Measurements from ENCODE around the gene NDUFS5. TPM values are rescaled to one million over a fixed set of nuclear protein-coding genes. Genes with fewer than 3 reads are reported as not detected.
"Not testable (repeated sequence)": the region's sequence is repeated elsewhere in the genome, so short reads cannot be mapped to it uniquely, and the experiment has no call there.

The NDUFS5 gene
- total RNA-seq, 1 experiment from 2014 or later: 176 TPM

DNA sequence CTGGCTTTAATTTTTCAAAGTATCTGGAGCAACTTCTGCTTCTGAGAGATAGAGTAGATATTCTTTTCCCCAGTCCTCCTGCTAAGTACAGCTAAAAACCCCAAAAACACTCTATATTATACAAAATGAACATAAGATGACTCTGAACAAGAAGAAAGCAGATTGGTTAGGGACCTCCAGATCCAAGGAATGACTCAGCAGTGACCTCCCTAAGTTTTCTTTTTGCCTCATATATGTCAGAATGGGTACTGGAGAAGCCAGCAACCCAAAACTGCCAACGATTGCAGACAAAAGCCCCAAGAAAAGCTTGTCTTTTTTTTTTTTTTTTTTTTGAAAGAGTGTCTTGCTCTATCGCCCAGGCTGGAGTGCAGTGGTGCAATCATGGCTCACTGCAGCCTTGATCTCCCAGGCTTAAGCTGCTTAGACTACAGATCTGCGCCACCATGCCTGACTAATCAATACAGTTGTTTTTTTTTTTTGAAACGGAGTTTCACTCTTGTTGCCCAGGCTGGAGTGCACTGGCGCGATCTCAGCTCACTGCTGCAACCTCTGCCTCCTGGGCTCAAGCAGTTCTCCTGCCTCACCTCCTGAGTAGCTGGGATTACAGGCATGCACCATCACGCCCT lies 22.7 kb downstream of the NDUFS5 start:
- no peaks in the 10 kb centered on the region for H3K36me3 ChIP-seq (ENCODE audit: control insufficient read depth, insufficient read depth, low read length)
- H3K9me3 ChIP-seq: no peaks in the 10 kb centered on the region
- no peak overlapping the region for H3K4me3 ChIP-seq (ENCODE audit: low read depth, low read length)
- H3K4me1 Mint-ChIP-seq (ENCODE audit: low read depth, unreplicated experiment): no peaks in the 10 kb centered on the region
- no peaks in the 10 kb centered on the region for H3K27me3 ChIP-seq (replicated peaks; ENCODE audit: control insufficient read depth, insufficient read depth, low read length)
- H3K36me3 Mint-ChIP-seq (ENCODE audit: insufficient read depth, unreplicated experiment): peaks cover 6% of the 10 kb centered on the region
- no TSS peak for BruUV-seq (replicated peaks)
- no peaks in the 10 kb centered on the region for H3K27me3 Mint-ChIP-seq (ENCODE audit: insufficient read depth, unreplicated experiment)
- H3K4me1 ChIP-seq: no peaks in the 10 kb centered on the region
- no peak overlapping the region for H3K27ac Mint-ChIP-seq (ENCODE audit: unreplicated experiment)
- CTCF ChIA-PET: no interaction called here
- H3K9me3 Mint-ChIP-seq (ENCODE audit: unreplicated experiment): no peaks in the 10 kb centered on the region
- DNase-seq: no peak
- TF ChIP-seq, protein P1, sequence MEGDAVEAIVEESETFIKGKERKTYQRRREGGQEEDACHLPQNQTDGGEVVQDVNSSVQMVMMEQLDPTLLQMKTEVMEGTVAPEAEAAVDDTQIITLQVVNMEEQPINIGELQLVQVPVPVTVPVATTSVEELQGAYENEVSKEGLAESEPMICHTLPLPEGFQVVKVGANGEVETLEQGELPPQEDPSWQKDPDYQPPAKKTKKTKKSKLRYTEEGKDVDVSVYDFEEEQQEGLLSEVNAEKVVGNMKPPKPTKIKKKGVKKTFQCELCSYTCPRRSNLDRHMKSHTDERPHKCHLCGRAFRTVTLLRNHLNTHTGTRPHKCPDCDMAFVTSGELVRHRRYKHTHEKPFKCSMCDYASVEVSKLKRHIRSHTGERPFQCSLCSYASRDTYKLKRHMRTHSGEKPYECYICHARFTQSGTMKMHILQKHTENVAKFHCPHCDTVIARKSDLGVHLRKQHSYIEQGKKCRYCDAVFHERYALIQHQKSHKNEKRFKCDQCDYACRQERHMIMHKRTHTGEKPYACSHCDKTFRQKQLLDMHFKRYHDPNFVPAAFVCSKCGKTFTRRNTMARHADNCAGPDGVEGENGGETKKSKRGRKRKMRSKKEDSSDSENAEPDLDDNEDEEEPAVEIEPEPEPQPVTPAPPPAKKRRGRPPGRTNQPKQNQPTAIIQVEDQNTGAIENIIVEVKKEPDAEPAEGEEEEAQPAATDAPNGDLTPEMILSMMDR (IDR thresholded peaks at IDR 0.05; ENCODE audit: insufficient read depth in 1 of 2, low read depth in 1 of 2, low read length in 1 of 2, severe bottlenecking in 1 of 2, unreplicated experiment in 1 of 2): no peak
- intact Hi-C loops (cut with micrococcal nuclease; ENCODE audit: unreplicated experiment): no loop called here
- POLR2A ChIA-PET: no interaction called here
- no peak overlapping the region for H3K4me3 Mint-ChIP-seq (ENCODE audit: unreplicated experiment)

DNA sequence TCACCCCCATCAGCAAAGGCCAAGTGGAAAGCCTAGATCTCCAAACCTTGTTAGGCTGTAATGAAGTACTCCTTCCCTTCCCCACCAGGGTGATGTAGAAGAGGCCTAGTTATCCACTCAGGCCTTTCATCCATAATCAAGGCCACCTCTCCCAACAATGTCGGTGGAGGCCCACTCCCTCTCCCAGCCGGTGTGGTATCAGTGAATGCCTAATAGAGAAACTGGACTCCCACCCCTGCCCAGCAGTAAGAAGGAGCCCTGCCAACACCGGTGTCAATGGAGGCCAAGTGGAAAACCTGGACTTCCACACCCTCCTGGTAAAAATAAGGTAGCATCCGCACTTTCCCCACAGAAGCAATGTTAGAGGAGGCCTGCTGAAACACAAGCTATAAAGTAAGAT lies 23.9 kb downstream of the NDUFS5 start:
- TF ChIP-seq, protein P1 (IDR thresholded peaks at IDR 0.05; ENCODE audit: insufficient read depth in 1 of 2, low read depth in 1 of 2, low read length in 1 of 2, severe bottlenecking in 1 of 2, unreplicated experiment in 1 of 2): no peak
- Mint-ChIP-seq H3K4me3 (ENCODE audit: unreplicated experiment) (no peak overlapping the region), H3K27me3 (ENCODE audit: insufficient read depth, unreplicated experiment) (no peaks in the 10 kb centered on the region), H3K36me3 (ENCODE audit: insufficient read depth, unreplicated experiment) (peaks cover 6% of the 10 kb centered on the region), H3K4me1 (ENCODE audit: low read depth, unreplicated experiment) (no peaks in the 10 kb centered on the region), H3K9me3 (ENCODE audit: unreplicated experiment) (no peaks in the 10 kb centered on the region), H3K27ac (ENCODE audit: unreplicated experiment) (no peak overlapping the region)
- ChIA-PET CTCF (no interaction called here), POLR2A (no interaction called here)
- DNase-seq: no peak
- intact Hi-C loops (cut with micrococcal nuclease; ENCODE audit: unreplicated experiment): no loop called here
- no peak overlapping the region for H3K4me3 ChIP-seq (ENCODE audit: low read depth, low read length)
- H3K9me3 ChIP-seq: no peaks in the 10 kb centered on the region
- no peaks in the 10 kb centered on the region for H3K36me3 ChIP-seq (ENCODE audit: control insufficient read depth, insufficient read depth, low read length)
- H3K4me1 ChIP-seq: no peaks in the 10 kb centered on the region
- no TSS peak for BruUV-seq (replicated peaks)
- no peaks in the 10 kb centered on the region for H3K27me3 ChIP-seq (replicated peaks; ENCODE audit: control insufficient read depth, insufficient read depth, low read length)

DNA sequence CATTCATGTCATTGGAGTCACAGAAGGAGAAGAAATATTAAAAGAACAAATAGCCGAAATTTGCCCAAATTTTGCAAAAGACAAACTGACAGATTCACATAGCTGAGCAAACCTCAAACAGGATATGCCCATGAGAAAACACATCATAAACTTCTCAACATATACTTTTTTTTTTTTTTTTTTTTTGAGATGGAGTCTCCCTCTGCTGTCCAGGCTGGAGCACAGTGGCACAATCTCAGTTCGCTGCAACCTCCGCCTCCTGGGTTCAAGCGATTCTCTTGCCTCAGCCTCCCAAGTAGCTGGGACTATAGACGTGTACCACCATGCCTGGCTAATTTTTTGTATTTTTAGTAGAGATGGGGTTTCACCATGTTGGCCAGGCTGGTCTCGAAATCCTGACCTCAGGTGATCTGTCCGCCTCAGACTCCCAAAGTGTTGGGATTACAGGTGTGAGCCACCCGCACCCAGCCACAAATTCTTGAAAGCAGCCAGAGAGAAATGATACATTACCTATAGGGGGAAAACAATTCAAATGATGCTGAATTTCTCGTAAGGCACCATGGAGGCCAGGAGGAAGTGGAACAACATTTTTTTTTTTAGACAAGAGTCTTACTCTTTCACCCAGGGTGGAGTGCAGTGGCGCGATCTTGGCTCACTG lies 25.2 kb downstream of the NDUFS5 start:
- H3K36me3 ChIP-seq (ENCODE audit: control insufficient read depth, insufficient read depth, low read length); H3K4me3 Mint-ChIP-seq (ENCODE audit: unreplicated experiment); H3K9me3 ChIP-seq; H3K9me3 Mint-ChIP-seq (ENCODE audit: unreplicated experiment); BruUV-seq (replicated peaks); H3K27me3 ChIP-seq (replicated peaks; ENCODE audit: control insufficient read depth, insufficient read depth, low read length); POLR2A ChIA-PET; intact Hi-C loops (cut with micrococcal nuclease; ENCODE audit: unreplicated experiment); H3K36me3 Mint-ChIP-seq (ENCODE audit: insufficient read depth, unreplicated experiment); H3K4me1 Mint-ChIP-seq (ENCODE audit: low read depth, unreplicated experiment); DNase-seq; H3K27ac Mint-ChIP-seq (ENCODE audit: unreplicated experiment); H3K4me1 ChIP-seq; H3K4me3 ChIP-seq (ENCODE audit: low read depth, low read length); H3K27me3 Mint-ChIP-seq (ENCODE audit: insufficient read depth, unreplicated experiment): not testable (repeated sequence)
- CTCF ChIA-PET: interaction anchor here (0.7 kb wide), 1 partner anchor 641 kb away, joined by 3 read pairs; no protein-coding TSS in a partner anchor
